IMR-90 (cell line): ENCODE measurements around the gene CHORDC1. TPM values are rescaled to one million over a fixed set of nuclear protein-coding genes. Genes with fewer than 3 reads are reported as not detected.

Experiments used
- ATAC-seq: fragments of 200-7000 bp; cut with Tn5 transposase; 2 replicates; pipeline ENCODE4 v1.9.1; 2020; ENCODE audit warnings: low read depth, mild to moderate bottlenecking, moderate library complexity
- BruUV-seq: library from RNA; stranded (reverse); fragments of 400-500 nt; replicated peaks from 2 replicates; lab custom pipeline; 2021; lab: Mats Ljungman, UMichigan
- CTCF ChIA-PET: fragments of 300-600 bp; formaldehyde crosslinking; extraction: SDS; loops from one replicate; lab custom pipeline; 2021; ENCODE audit warnings: antibody characterized with exemption; lab: Yijun Ruan, JAX
- POLR2A ChIA-PET: fragments of 300-600 bp; sonication (Branson Sonifier 250); formaldehyde crosslinking; loops from one replicate; lab custom pipeline; 2022; ENCODE audit warnings: antibody characterized with exemption; ENCODE audit not compliant: unreplicated experiment; lab: Charles Lee
- DNase-seq: peaks from one replicate; pipeline ENCODE4 v3.0.0; 2013
- H2AFZ ChIP-seq: replicated peaks from 2 replicates; pipeline ENCODE3; 2013; ENCODE audit warnings: low read length, mild to moderate bottlenecking; ENCODE audit not compliant: poor library complexity
- H2AK5ac ChIP-seq: 2 replicates; pipeline ENCODE4 v1.6.1; 2013; ENCODE audit warnings: low read depth, low read length, inconsistent platforms
- H2AK9ac ChIP-seq: replicated peaks from 2 replicates; pipeline ENCODE3; 2013; ENCODE audit warnings: mild to moderate bottlenecking, low read depth, low read length, moderate library complexity; ENCODE audit not compliant: poor library complexity
- H2BK120ac ChIP-seq: 2 replicates; pipeline ENCODE4 v1.6.1; 2013; ENCODE audit warnings: low read depth, low read length, inconsistent platforms
- H2BK15ac ChIP-seq: 3 replicates; pipeline ENCODE4 v1.6.1; 2013; ENCODE audit warnings: low read depth, low read length, inconsistent platforms
- H2BK20ac ChIP-seq: 2 replicates; pipeline ENCODE4 v1.6.1; 2013; ENCODE audit warnings: low read depth, mild to moderate bottlenecking, inconsistent platforms, low read length, moderate library complexity
- H2BK5ac ChIP-seq: 2 replicates; pipeline ENCODE4 v1.6.1; 2013; ENCODE audit warnings: mild to moderate bottlenecking, low read depth, low read length, inconsistent platforms; ENCODE audit not compliant: poor library complexity, severe bottlenecking
- H3K14ac ChIP-seq: replicated peaks from 2 replicates; pipeline ENCODE4 v1.6.1; 2013; ENCODE audit warnings: low read depth, low read length, inconsistent platforms
- H3K18ac ChIP-seq: 2 replicates; pipeline ENCODE4 v1.6.1; 2013; ENCODE audit warnings: low read depth, low read length, control low read depth
- H3K23ac ChIP-seq: 2 replicates; pipeline ENCODE4 v1.6.1; 2013; ENCODE audit warnings: low read depth, low read length, inconsistent platforms
- H3K27ac ChIP-seq: 2 replicates; pipeline ENCODE4 v1.5.1; 2013; ENCODE audit warnings: mild to moderate bottlenecking, control low read depth, low read length; ENCODE audit not compliant: insufficient read depth
- H3K27me3 ChIP-seq: 2 replicates; pipeline ENCODE4 v1.6.1; 2013; ENCODE audit warnings: low read length; ENCODE audit not compliant: control insufficient read depth, insufficient read depth
- H3K36me3 ChIP-seq: 2 replicates; pipeline ENCODE4 v1.6.1; 2013; ENCODE audit warnings: low read length, mixed read lengths; ENCODE audit not compliant: control insufficient read depth, insufficient read depth
- H3K4ac ChIP-seq: 2 replicates; pipeline ENCODE4 v1.6.1; 2013; ENCODE audit warnings: low read depth, low read length, inconsistent platforms
- H3K4me1 ChIP-seq: 2 replicates; pipeline ENCODE4 v1.6.1; 2013; ENCODE audit warnings: low read length, mixed read lengths; ENCODE audit not compliant: control insufficient read depth, insufficient read depth
- H3K4me2 ChIP-seq: 2 replicates; pipeline ENCODE4 v1.6.1; 2013; ENCODE audit warnings: low read depth, mild to moderate bottlenecking, control low read depth, low read length, moderate library complexity
- H3K4me3 ChIP-seq: 2 replicates; pipeline ENCODE4 v1.5.1; 2013; ENCODE audit warnings: low read depth, mild to moderate bottlenecking, control low read depth, low read length, moderate library complexity; ENCODE audit not compliant: insufficient read depth
- H3K56ac ChIP-seq: 2 replicates; pipeline ENCODE4 v1.6.1; 2013; ENCODE audit warnings: low read length, inconsistent platforms; ENCODE audit not compliant: insufficient read depth; ENCODE audit errors: extremely low read depth
- H3K79me1 ChIP-seq, 2 experiments: 2 replicates each; pipeline ENCODE4 v1.6.1; 2013; ENCODE audit warnings: low read length in 2 of 2, inconsistent platforms in 1 of 2, low read depth in 1 of 2
- H3K9ac ChIP-seq: 2 replicates; pipeline ENCODE4 v1.6.1; 2013; ENCODE audit warnings: low read depth, low read length, control low read depth
- H3K9me1 ChIP-seq: 2 replicates; pipeline ENCODE4 v1.6.1; 2013; ENCODE audit warnings: low read length, inconsistent platforms; ENCODE audit not compliant: insufficient read depth
- H3K9me3 ChIP-seq: 2 replicates; pipeline ENCODE4 v1.6.1; 2013; ENCODE audit warnings: low read length; ENCODE audit not compliant: control insufficient read depth, insufficient read depth
- H4K20me1 ChIP-seq: 2 replicates; pipeline ENCODE4 v1.6.1; 2013; ENCODE audit warnings: low read length, inconsistent platforms; ENCODE audit not compliant: insufficient read depth
- H4K5ac ChIP-seq: 2 replicates; pipeline ENCODE4 v1.6.1; 2013; ENCODE audit warnings: mild to moderate bottlenecking, low read depth, low read length, control low read depth
- H4K8ac ChIP-seq, 2 experiments: 2 replicates each; pipeline ENCODE4 v1.6.1; 2013; ENCODE audit warnings: low read depth in 2 of 2, low read length in 2 of 2, control low read depth in 1 of 2, inconsistent platforms in 1 of 2
- H4K91ac ChIP-seq: 2 replicates; pipeline ENCODE4 v1.6.1; 2013; ENCODE audit warnings: low read depth, low read length, inconsistent platforms; ENCODE audit not compliant: insufficient read depth
- BHLHE40 ChIP-seq: fragments of 150-350 bp; IDR thresholded peaks from 2 replicates; pipeline ENCODE4 v1.6.1; 2016; ENCODE audit warnings: mild to moderate bottlenecking, low read depth, low read length
- MAFK ChIP-seq: IDR thresholded peaks from 2 replicates; pipeline ENCODE4 v1.6.1; 2012; ENCODE audit warnings: low read depth, low read length, improper control_type of control experiment
- MXI1 ChIP-seq: IDR thresholded peaks from 2 replicates; pipeline ENCODE4 v1.6.1; 2012; ENCODE audit warnings: low read depth, mild to moderate bottlenecking, low read length, moderate library complexity, borderline replicate concordance
- RCOR1 ChIP-seq: IDR thresholded peaks from 2 replicates; pipeline ENCODE4 v1.6.1; 2012; ENCODE audit warnings: mild to moderate bottlenecking, low read length, improper control_type of control experiment; ENCODE audit not compliant: insufficient replicate concordance
- RFX5 ChIP-seq: IDR thresholded peaks from 2 replicates; pipeline ENCODE4 v1.8.0; 2012; ENCODE audit warnings: low read depth, mild to moderate bottlenecking, low read length, moderate library complexity
- USF2 ChIP-seq: fragments of 150-350 bp; IDR thresholded peaks from 2 replicates; pipeline ENCODE4 v1.6.1; 2017; ENCODE audit warnings: mild to moderate bottlenecking, antibody characterized with exemption, low read length, low read depth
- WGBS, 2 experiments: methylation state at CpG; one replicate each; pipeline versions ENCODE4 v1.1.5 to v1.1.7; 2013; ENCODE audit warnings: missing lambda C conversion rate in 2 of 2; ENCODE audit not compliant: insufficient read length in 1 of 2; ENCODE audit errors: extremely low coverage in 2 of 2; 5-methylcytosine and 5-hydroxymethylcytosine counted together
- dilution Hi-C: fragments of 300-500 bp; cut with HindIII; formaldehyde crosslinking; loops from one replicate; pipeline ENCODE4 v1.14.3; 2018; ENCODE audit warnings: low sequenced_read_pairs; ENCODE audit not compliant: unreplicated experiment
- in situ Hi-C: fragments of 300-500 bp; cut with MboI; formaldehyde crosslinking; loops from 3 replicates; pipeline ENCODE4 v1.14.3; 2019; ENCODE audit warnings: low sequenced_read_pairs, inconsistent platforms, mixed read lengths
- intact Hi-C: fragments of 100-400 bp; cut with micrococcal nuclease; formaldehyde crosslinking; loops from 2 replicates; pipeline ENCODE4 v1.10.0; 2022
- polyA plus RNA-seq, 3 experiments: library from polyadenylated mRNA; depleted of rRNA; stranded (reverse); fragments of >200 nt; gene quantifications; 2 replicates each; pipeline ENCODE4 v1.2.3, GENCODE V29; 2012; ENCODE audit warnings: low replicate concordance in 1 of 3
- total RNA-seq: library from RNA; depleted of rRNA; stranded (reverse); fragments of >200 nt; gene quantifications from 2 replicates; pipeline ENCODE4 v1.2.3, GENCODE V29; 2012
- TF ChIP-seq, protein P1 (sequence below): conservative IDR thresholded peaks from 2 replicates; pipeline ENCODE4 v1.5.1; 2012; ENCODE audit warnings: mild to moderate bottlenecking, low read depth, low read length, improper control_type of control experiment

CHORDC1 gene
- total and polyA plus RNA-seq, 2 of the 4 experiments (the other 2 are of a cell fraction) = 26.9 to 51.4 TPM

DNA sequence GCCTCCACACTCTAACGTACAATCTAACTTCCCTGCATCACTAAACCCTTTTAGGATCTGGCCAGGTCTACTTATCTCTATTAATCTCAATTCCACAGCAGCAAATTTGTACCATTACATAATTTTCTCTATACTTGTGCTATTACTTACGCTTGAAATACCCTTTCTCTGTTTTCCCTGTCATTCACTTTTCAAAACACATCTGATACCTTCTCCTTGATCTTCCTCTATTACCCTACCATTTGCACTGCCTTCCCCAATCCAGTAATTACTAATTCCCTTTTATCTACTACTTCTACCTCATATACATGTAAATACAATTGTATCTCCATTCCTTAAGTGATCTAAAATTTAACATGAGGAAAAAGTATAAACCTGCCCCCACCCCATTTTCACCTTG is 14.0 kb downstream of the CHORDC1 start:
- no peak overlapping the region for H2AFZ ChIP-seq
- H2BK5ac ChIP-seq = no peak overlapping the region
- ATAC-seq = no peak
- no peak overlapping the region for H3K18ac ChIP-seq
- H3K23ac ChIP-seq = no peak overlapping the region
- H3K56ac ChIP-seq = no peak overlapping the region
- dilution Hi-C loops (no loop called here), in situ Hi-C loops (no loop called here), intact Hi-C loops (no loop called here)
- H4K20me1 ChIP-seq = peaks cover 3% of the 10 kb centered on the region; the same call in 1 of the 2 replicates
- WGBS, 2 experiments = 100% methylated on average over 2 of the region's 2 CpGs; no CpG with 5 or more reads in 1 of the 2 experiments
- H4K5ac ChIP-seq = no peak overlapping the region
- H4K91ac ChIP-seq = no peak overlapping the region
- H3K27me3 ChIP-seq = no peaks in the 10 kb centered on the region
- H2BK20ac ChIP-seq = no peak overlapping the region
- no peaks in the 10 kb centered on the region for H3K9me3 ChIP-seq
- H3K14ac ChIP-seq = no peak overlapping the region
- no peak overlapping the region for H3K27ac ChIP-seq
- BruUV-seq = no TSS peak
- CTCF ChIA-PET = no interaction called here
- H3K4me1 ChIP-seq = no peaks in the 10 kb centered on the region
- H3K4ac ChIP-seq = no peak overlapping the region
- POLR2A ChIA-PET = no interaction called here
- peaks cover 19% of the 10 kb centered on the region for H3K36me3 ChIP-seq
- H2AK9ac ChIP-seq = no peak overlapping the region
- H2BK120ac ChIP-seq = no peak overlapping the region
- H3K9me1 ChIP-seq = no peaks in the 10 kb centered on the region; the same call in 1 of the 2 replicates
- no peak overlapping the region for H4K8ac ChIP-seq
- H3K79me1 ChIP-seq = peaks cover 13 to 18% of the 10 kb centered on the region in 2 experiments
- no peak overlapping the region for H3K4me2 ChIP-seq
- H3K9ac ChIP-seq = no peak overlapping the region
- H2AK5ac ChIP-seq = no peak overlapping the region
- no peak for TF ChIP-seq MAFK
- TF ChIP-seq RCOR1 = no peak
- no peak for TF ChIP-seq USF2
- no peak for TF ChIP-seq BHLHE40
- TF ChIP-seq RFX5 = no peak
- no peak for TF ChIP-seq MXI1
- TF ChIP-seq, protein P1, sequence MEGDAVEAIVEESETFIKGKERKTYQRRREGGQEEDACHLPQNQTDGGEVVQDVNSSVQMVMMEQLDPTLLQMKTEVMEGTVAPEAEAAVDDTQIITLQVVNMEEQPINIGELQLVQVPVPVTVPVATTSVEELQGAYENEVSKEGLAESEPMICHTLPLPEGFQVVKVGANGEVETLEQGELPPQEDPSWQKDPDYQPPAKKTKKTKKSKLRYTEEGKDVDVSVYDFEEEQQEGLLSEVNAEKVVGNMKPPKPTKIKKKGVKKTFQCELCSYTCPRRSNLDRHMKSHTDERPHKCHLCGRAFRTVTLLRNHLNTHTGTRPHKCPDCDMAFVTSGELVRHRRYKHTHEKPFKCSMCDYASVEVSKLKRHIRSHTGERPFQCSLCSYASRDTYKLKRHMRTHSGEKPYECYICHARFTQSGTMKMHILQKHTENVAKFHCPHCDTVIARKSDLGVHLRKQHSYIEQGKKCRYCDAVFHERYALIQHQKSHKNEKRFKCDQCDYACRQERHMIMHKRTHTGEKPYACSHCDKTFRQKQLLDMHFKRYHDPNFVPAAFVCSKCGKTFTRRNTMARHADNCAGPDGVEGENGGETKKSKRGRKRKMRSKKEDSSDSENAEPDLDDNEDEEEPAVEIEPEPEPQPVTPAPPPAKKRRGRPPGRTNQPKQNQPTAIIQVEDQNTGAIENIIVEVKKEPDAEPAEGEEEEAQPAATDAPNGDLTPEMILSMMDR = no peak
- no peak overlapping the region for H3K4me3 ChIP-seq
- DNase-seq = no peak
- no peak overlapping the region for H2BK15ac ChIP-seq
